Bone marrow (tissue), 2 donors: ENCODE results near the gene HSF4.
A peak's percentile ranks its signal among the peaks of the same experiment; 100 is the strongest.

ENCODE experiments used
- DNase-seq, 2 donors: peaks; one replicate each; lab custom pipeline; 2025; lab: John Stamatoyannopoulos, UW

HSF4 gene

DNA sequence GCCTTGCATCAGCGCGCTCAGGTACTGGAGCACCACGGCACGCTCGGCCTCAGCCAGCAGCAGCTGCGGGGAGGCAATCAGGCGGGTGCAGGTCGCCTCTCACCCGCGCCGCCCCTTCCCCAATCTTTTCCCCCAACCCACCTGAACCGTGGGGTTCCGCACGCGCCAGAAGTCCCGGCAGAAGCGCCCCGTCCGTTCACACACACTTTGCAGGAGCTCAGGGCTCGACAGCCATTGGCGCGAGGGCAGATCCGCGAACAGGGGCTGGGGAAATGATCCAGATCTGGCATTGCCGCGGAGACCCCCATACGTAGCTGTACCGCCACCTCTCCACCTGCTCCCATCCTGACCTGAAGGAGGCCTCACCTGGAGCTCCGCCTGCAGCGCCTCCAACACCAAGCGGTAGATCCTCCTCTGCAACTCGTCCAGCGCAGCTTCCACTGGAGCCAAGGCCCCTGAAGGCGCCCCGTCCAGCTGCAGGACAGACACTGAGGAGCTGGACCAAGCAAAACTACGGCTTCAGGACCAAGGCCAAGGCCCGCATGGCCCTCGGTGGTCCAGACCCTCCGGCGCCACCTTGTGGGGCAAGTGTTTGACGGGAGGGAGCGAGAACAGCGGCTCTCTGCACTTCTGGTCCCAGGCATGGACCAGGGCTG lies 20.6 kb downstream of the HSF4 start:
- peak; percentile 39 to 50 for DNase-seq

DNA sequence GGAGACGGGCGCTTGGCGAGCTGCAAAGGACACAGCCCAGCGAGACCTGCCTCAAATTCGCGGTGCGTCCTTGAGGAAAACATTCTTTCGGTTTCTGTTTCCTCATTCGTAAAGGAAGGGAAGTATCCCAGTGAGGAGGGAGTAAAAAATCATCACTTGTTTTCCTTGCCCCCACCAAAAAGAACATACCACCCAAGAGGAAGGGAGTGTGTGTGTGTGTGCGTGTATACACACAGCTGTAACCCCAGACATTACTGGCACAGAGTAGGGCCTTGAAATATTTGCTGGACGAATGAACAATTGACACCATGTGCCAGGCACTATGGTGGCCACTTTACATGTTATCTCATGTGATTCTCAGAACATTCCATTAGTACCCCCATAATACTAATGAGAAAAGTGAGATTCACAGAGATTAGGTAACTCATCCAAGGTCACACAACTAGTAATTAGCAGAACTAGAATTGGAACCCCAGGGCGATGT lies 21.1 kb downstream of the HSF4 start:
- no peak for DNase-seq

DNA sequence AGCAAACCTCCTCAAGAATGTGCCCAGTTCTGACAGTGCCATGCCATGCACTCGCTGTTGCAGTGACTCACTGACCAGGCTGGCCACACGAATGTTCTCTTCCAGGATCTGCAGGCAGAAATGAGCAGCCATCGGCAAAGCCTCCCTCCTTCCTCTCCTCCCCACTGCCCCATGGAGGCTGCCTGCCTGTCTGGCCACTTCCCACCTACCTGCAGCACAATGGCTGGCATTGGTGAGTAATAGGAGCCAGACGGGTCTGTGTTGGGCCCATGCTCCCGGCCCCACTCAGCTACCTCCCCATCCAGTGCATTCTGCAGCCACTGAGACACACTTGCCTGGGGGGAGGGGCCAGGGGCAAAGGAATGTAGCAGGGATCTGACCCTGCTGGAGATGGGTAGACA lies 22.0 kb downstream of the HSF4 start:
- no peak for DNase-seq

DNA sequence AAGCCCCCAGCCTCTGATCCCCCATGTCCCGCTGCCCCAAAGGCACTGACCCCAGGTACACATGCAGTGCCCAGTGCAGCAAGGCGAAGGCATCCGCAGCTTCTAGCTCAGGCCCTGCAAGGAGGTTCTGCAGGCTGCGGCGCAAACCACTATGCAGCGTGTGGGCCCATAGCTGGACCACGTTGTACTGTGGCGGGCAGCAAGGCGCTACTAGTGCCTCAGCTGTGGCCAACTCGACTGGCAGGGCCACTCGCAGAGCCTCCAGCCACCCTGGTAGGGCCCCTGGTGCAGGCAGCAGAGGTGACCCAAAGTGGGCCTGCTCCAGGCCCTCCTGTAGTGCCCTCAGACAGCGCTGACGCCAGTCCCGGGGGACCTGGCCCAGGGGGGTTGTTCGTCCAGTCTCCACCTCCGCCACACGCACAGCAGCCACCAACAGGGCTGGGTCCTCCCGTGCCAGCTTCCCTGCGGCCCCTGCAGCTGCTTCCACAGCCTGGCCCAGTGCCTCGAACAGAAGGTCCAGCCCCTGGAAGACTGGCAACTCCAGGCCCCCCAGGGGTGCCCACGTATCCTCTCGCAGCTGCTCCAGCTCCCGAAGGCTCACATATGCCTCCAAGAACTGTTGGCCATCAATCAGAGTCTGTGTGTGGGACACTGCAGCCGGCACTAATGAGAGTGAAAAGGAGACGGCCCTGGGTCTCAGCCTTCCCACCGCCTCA lies 22.8 kb downstream of the HSF4 start:
- DNase-seq = no peak

GRCh38 chr16:67188323-67188722 lies 23.8 kb downstream of the HSF4 start:
- DNase-seq = no peak

DNA sequence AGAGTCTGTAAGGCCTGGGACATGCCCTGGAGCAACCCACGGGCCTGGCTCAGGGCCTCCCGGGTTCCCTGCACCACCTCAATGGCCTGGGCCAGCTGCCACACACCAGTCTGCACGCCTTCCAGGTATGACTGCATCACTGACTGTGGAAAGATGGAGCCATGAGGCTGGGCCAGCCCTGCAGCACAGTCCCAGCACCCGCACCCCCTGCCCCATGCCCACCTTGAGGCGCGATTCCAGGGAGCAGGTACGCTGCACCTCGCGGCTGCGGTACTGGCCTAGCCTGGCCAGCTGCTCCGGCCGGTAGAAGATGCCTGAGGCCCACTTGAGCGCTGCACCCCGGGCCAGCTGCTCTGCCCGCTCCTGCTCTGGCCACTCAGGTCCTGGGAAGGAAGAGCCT lies 24.3 kb downstream of the HSF4 start:
- no peak for DNase-seq

GRCh38 chr16:67190041-67190440 lies 25.5 kb downstream of the HSF4 start, which contains the start of gene EXOC3L1:
Gene EXOC3L1 (minus strand): TSS chr16:67190136. CDS start chr16:67189676, 460 bp downstream.
- no peak for DNase-seq

DNA sequence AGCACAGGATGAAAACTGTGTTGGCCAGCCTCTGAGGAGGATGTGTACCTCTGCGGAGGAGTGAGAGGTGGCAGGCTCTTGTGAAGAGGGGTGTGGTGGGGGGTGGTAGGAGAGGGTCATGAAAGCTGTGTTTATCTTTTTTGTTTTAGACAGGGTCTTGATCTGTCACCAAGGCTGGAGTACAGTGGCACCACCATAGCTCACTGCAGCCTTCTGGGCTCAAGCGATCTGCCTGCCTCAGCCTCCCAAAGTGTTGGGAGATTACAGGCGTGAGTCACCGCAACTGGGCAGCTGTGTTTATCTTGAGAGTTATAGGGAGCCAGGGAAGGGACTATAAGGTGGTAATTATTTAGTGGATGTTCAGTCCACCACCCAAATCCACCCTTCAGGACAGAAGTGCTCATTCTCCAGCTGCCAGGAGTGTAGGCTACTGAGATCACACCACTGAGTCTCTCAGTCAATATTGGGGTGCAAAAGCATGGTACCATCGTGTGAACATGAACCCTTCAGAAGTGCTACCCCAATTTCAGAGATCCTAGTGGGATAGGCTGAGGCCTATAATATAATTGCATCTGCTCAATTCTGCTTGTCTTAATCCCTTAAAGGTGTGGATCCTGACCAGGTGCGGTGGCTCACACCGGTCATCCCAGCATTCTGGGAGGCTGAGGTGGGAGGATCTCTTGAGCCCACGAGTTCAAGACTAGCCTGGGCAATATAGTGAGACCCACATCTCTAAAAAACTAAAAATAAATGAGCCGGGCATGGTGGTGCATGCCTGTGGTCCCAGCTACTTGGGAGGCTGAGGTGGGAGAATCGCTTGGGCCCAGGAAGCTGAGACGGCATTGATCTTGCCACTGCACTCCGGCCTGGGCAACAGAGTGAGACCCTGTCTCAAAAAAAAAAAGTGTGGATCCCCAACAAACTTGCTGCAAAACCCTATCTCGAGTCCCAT lies 26.2 kb downstream of the HSF4 start:
- no peak for DNase-seq

DNA sequence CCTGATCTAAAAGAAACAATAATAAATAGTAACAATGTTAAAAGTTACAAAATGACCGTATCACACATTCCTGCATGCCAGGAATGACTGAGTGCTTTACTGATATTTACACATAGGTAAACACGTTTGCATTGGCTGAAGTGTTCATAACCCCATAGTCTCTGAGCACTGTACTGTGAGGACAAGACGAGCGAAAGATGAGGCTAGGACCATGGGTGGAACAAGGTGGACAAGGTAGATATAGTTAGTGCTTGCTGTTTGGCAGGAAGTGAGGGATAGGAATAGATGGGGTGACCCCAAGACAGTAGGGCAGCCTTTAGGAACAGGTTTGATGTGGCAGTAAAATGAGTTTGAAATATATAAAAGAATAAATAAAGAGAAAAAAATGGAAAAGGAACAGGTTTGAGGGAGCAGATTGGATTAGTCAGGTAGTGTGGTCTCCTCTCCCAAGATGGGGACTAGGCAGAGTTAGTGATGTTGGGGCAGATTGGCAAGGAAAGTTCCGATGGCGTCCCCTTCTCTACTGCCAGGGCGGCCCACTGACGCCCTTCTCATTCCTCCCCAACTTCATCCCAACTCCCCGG lies 27.0 kb downstream of the HSF4 start:
- DNase-seq = no peak

DNA sequence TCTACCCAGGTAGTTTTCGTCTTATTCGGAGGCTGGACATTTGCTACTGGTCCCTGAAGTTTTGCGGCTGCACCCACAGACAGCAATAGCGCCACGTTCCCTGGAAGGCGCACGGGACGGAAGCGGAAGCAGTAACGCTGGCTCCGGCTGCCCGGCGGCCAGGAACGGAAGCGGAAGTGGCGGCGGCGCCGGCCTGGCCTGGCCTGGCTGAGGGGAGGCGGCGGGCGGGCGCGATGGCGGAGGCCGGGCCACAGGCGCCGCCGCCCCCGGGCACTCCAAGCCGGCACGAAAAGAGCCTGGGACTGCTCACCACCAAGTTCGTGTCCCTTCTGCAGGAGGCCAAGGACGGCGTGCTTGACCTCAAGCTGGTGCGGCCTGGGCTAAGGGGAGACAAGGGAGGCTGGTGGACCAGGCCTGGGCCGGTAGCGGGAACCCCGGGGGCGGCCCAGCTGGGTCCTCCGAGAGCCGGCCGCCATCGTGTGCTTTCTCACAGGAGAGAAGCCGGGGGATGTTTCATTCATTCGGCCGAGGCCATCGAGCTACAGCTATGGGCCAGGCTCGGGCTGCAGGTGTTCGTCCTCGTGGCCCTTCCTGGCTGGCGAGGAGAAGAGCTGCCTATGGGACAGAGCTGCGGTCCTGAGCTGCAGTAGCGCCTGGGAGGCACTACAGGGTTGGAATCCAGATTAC lies 27.6 kb downstream of the HSF4 start, which contains the start of gene E2F4:
TSS of gene E2F4 (plus strand) at position 161 of the 687 bp plus-strand sequence. CDS start at position 234, 73 bp downstream.
- peak; percentile 64 to 82 for DNase-seq

- no peak for DNase-seq
Measured at GRCh38 chr16:67192781-67193361, 28.3 kb downstream of the HSF4 start.

- DNase-seq = no peak
Measured at GRCh38 chr16:67193536-67193935, 29.0 kb downstream of the HSF4 start.

DNA sequence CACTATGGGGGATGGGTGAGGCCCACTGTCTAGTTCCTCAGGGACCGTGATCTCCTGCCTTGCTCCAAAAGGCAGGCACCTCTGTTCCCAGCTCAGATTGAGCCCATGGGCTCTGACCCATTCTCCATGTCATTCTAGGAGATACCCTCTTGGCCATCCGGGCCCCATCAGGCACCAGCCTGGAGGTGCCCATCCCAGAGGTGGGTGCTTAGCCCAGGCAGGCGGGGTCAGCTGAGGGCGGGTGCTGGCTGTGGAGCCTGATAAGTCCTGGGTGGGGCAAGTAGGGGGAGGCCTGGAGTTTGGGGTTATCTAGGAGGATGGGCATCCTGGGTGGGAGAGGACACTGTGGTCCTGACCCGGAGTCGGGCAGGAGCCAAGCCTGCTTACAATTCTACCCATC lies 29.7 kb downstream of the HSF4 start:
- DNase-seq = no peak

DNA sequence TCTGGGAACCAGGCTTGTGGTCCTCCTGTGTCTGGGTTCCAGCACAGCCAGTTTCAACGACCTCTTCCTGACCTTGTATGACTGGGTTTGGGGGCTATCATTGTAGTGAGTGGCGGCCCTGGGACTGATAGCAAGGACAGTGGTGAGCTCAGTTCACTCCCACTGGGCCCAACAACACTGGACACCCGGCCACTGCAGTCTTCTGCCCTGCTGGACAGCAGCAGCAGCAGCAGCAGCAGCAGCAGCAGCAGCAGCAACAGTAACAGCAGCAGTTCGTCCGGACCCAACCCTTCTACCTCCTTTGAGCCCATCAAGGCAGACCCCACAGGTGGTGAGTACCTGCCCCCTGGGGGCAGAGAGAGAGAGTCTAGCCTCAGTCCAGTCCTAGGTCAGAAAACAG lies 31.1 kb downstream of the HSF4 start:
- no peak for DNase-seq

DNA sequence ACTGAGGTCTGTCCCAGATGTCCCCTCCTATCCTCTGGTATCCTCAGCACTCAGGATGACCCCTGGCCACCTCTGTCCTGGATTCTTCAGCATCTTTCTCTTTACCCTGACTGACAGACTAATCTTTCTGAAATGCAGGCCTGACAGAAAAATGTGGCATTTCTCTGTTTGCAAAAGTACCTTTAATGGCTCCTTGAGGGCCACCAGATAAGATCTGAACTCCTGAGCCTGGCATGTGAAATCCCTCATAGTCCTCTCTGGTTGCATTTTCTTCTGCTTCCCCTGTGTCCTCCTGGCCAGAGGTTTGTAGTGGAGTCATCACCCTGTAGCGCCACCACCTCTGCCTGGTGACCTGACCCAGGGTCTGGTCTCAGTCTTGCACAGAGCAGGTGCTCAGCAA lies 32.3 kb downstream of the HSF4 start:
- DNase-seq = no peak

DNA sequence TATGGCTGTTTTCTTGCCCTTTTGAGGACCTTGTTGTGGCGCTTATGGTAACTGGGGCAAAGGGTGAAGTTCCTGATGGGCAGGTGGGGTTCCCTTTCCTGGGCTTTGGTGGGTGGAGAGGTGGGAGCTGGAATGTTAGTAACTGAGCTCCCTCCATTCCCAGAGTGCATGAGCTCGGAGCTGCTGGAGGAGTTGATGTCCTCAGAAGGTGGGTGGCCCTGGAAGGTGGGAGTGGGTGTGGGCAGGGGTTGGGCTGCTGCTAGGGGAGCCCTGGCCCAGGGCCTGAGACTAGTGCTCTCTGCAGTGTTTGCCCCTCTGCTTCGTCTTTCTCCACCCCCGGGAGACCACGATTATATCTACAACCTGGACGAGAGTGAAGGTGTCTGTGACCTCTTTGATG lies 33.2 kb downstream of the HSF4 start:
- no peak for DNase-seq

DNA sequence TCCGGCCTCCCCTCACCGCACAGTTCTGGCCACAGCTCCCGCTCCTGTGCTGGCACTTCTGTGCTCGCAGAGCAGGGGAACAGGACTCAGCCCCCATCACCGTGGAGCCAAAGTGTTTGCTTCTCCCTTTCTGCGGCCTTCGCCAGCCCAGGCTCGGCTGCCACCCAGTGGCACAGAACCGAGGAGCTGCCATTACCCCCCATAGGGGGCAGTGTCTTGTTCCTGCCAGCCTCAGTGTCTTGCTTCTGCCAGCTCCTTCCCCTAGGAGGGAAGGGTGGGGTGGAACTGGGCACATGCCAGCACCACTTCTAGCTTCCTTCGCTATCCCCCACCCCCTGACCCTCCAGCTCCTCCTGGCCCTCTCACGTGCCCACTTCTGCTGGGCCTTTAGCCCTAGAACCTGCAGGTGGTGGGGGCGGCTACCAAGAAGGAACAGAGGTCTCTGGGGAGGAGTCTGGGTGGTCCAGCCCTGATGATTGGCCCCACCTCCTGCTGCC lies 33.7 kb downstream of the HSF4 start:
- peak; percentile 5 to 29 for DNase-seq

GRCh38 chr16:67199011-67199807 lies 34.7 kb downstream of the HSF4 start, which contains the start of gene ELMO3:
Gene ELMO3 (plus strand): TSS chr16:67199131. CDS start chr16:67199327, 196 bp downstream.
- no peak for DNase-seq

DNA sequence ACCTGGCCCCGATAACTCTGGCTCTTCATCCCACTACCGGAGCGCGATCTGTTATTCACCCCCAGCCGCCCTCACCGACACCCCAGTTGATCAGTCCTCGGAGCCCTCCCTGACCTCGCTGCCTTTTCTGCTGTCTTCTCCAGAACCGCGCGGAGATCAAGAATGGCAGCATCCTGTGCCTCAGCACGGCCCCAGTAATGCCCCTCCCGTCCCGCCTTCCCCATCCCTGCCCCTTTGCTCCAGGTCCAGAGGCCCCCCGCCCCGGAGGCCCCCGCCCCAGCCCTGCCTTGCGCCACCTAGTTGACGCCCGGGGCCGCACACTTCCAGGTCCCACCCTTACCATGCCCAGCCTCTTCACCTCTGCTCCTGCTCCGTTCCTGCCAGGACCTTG lies 35.3 kb downstream of the HSF4 start:
- no peak for DNase-seq

- DNase-seq = no peak
Measured at GRCh38 chr16:67200491-67200890, 35.9 kb downstream of the HSF4 start.
